Neural progenitor cell (in vitro differentiated cells): ENCODE results near the gene EFHD1.

Experiments
- EZH2 ChIP-seq: fragments of 200-600 bp; sonication (generic); IDR thresholded peaks from 2 replicates; pipeline ENCODE4 v1.6.1; 2017; ENCODE audit warnings: antibody characterized with exemption, mild to moderate bottlenecking, moderate library complexity
- TF ChIP-seq, protein P1 (sequence below): fragments of 200-600 bp; sonication (generic); IDR thresholded peaks from 2 replicates; pipeline ENCODE4 v1.5.1; 2017; ENCODE audit warnings: antibody characterized with exemption, mild to moderate bottlenecking

DNA sequence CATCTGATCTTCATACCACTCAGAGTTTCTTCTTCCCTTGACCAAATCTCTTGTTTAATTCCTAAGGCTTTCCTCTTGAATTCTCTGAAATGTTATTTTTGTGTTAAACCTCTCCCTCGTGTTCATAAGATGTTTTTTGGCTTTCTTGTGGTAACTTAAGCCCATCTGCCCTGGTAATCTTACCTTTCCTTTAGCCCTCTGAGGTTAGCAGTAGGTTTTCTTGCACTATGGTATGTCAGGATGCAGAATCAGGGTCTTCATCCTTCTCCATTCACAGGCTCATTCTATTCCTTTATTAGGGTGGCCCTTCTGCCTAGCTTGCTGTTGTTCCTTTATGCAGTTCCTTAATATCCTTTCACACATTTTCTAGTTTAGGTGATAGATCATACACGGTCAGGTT lies 87.9 kb downstream of the EFHD1 start:
- TF ChIP-seq, protein P1, sequence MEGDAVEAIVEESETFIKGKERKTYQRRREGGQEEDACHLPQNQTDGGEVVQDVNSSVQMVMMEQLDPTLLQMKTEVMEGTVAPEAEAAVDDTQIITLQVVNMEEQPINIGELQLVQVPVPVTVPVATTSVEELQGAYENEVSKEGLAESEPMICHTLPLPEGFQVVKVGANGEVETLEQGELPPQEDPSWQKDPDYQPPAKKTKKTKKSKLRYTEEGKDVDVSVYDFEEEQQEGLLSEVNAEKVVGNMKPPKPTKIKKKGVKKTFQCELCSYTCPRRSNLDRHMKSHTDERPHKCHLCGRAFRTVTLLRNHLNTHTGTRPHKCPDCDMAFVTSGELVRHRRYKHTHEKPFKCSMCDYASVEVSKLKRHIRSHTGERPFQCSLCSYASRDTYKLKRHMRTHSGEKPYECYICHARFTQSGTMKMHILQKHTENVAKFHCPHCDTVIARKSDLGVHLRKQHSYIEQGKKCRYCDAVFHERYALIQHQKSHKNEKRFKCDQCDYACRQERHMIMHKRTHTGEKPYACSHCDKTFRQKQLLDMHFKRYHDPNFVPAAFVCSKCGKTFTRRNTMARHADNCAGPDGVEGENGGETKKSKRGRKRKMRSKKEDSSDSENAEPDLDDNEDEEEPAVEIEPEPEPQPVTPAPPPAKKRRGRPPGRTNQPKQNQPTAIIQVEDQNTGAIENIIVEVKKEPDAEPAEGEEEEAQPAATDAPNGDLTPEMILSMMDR: no peak
- TF ChIP-seq EZH2: no peak
